ENCODE measurements around the gene CUEDC1.
A peak's percentile ranks its signal among the peaks of the same experiment; 100 is the strongest.

CUEDC1 gene

GRCh38 chr17:57957886-57958285, 2.7 kb upstream of the CUEDC1 start:
- DNase-seq (ENCODE audit: low read depth) = no peak

DNA sequence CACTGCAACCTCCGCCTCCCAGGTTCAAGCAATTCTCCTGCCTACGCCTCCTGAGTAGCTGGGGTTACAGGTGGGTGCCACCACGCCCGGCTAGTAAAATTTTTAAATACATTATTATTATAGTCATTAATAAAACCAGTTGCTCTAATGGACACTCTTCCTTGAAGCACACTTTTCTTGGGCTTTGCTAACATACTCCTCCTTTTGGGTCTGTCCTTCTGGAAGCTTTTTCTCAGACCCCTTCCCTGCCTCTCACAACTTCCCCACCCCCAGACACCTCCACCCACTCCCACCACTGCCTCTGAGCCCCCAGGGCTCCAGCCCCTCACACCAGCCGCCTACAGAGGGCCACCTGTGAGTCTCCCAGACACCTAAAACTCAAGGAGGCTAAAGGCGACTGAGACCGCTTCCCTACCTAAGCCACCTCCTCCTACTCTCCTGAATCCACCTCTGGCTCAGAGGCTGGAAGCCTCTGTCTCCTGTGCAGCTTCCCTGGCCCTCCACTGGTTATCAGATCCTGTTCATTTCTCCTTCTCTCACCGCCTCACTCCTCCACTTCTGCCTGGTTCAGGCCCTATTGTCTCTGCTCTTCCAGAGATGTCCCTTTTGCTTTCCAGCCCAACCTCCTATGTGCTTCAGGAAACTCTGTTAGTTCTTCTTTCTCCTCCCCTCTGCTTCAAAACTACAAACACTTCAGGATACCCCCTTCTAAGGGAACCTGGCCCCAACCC, 2.1 kb upstream of the CUEDC1 start:
- no peak for DNase-seq (ENCODE audit: low read depth)

GRCh38 chr17:57956291-57957119, 1.3 kb upstream of the CUEDC1 start:
- peak; percentile 23 for DNase-seq (ENCODE audit: low read depth)

- no peak for DNase-seq (ENCODE audit: low read depth)
Observed at GRCh38 chr17:57954397-57955182, 622 bp downstream of the CUEDC1 start.

DNA sequence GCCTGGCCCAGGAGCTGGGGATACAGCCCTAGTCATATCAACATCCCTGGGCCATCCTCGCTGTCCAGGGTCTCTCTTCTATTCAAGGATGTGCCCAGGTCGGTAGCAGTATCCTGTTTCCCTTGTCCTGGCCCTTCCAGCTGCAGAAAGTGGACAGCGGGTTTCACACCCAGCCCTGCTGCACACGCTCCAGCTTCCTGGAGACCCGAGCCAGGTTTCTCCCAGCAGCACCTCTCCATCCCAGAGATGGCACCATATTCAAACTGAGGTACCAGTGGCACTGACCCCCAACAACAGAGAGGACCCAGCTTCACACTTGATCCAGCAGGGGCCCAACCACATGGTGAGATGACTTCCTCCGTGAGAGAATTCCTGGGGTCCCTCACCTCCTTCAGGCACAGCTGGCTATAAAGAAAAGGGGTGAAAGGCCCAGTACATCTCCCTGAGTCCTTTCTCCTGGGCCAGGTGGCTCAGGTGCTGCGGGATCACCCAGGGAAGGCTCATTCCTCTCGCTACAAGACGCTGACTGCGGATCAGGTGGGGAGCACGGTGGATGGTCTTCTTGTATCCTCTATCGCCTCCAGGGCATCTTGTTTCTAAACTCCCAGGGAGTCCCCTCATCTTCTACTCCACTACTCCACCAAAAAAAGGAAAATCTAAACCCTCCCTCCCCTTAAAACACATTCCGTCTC, 1.4 kb downstream of the CUEDC1 start:
- no peak for DNase-seq (ENCODE audit: low read depth)

GRCh38 chr17:57953219-57953618, 2.0 kb downstream of the CUEDC1 start:
- no peak for DNase-seq (ENCODE audit: low read depth)

DNA sequence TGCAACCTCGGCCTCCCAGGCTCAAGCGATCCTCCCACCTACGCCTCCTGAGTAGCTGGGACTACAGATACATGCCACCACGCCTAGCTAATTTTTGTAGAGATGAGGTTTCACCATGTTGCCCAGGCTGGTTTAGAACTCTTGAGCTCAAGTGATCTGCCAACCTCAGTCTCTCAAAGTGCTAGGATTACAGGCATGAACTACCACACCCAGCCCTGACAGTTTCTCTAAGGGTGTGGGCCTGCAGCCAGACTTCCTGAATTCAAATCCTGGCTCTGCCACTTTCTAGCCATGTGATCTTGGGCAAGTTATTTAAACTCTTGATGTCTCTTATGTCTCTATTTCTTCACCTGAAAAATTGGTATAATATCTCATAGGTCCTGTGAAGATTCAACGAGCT, 5.6 kb downstream of the CUEDC1 start:
- DNase-seq (ENCODE audit: low read depth) = no peak

- no peak for DNase-seq (ENCODE audit: low read depth)
Observed at GRCh38 chr17:57948555-57949420, 6.4 kb downstream of the CUEDC1 start.

DNA sequence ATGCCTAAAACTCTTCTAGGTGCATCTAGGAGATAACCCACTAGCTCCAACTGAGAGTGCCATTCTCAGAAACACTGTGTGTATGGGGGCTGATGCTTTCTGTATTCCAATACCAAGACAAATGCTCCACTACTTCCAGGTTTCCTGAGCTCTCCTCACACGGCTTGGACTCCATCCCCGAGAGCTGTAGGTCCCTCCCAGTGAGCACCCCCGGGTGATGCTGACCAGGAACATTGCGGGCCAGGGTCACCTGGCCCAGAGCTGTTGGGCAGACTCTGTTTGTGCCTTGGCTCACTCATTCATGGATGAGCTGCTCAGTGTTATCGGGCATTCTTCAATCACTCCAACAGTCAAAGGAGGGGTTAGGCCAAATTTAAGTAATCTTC, 7.0 kb downstream of the CUEDC1 start:
- no peak for DNase-seq (ENCODE audit: low read depth)

DNA sequence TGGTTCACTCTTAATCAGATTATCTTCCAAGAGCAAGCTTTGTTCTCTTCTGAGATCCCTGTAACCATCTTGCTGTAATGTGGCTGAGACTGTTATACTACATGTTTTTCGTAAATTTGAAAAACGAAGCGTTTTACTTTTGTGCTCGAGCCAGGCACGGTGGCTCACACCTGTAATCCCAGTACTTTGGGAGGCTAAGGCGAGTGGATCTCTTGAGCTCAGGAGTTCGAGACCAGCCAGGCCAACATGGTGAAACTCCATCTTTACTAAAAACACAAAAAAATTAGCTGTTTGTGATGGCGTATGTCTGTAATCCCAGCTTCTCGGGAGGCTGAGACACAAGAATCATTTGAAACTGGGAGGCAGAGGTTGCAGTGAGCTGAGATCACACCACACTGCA, 7.8 kb downstream of the CUEDC1 start:
- no peak for DNase-seq (ENCODE audit: low read depth)

- DNase-seq (ENCODE audit: low read depth) = no peak
Observed at GRCh38 chr17:57946798-57947358, 8.3 kb downstream of the CUEDC1 start.

- DNase-seq (ENCODE audit: low read depth) = no peak
Observed at GRCh38 chr17:57945996-57946797, 9.0 kb downstream of the CUEDC1 start.

DNA sequence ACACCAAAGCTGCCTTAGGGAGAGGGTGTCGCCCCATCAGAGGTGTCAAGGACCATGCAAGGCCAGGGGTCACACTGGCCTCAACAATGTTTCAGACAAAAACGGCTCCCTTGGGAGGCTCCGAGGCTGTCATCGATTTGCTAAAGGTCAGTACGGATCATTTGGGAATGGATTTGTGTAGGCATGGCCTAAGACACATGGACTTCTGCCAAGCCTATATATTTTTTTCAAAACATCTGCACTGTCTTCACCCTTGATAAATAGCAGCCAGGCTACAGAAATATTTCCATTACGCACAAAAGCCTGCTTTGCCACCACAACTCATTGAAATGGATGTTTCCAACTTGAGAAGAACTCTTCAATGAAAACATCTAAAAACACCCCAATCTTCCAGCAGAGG, 10.3 kb downstream of the CUEDC1 start:
- no peak for DNase-seq (ENCODE audit: low read depth)

- no peak for DNase-seq (ENCODE audit: low read depth)
Observed at GRCh38 chr17:57943645-57944044, 11.6 kb downstream of the CUEDC1 start.

DNA sequence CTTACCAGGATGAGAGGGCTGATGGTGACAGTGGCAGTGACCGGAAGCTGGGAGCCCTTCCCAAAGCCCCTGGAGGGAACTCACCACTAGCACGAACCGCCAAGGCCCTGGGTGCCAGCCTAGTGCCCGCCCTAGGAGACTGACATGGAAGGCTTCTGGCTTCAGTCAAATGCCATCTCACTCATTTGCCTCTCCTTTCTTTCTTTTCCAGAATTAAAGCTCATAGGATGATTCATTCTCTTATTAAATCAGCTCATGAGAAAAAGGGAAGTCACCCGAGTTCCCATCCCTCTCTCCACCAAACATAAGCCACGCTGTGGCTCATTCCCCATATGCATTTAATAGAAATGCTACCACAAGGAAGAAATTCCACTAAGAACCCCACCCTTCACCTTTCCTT, 12.1 kb downstream of the CUEDC1 start:
- DNase-seq (ENCODE audit: low read depth) = no peak

DNA sequence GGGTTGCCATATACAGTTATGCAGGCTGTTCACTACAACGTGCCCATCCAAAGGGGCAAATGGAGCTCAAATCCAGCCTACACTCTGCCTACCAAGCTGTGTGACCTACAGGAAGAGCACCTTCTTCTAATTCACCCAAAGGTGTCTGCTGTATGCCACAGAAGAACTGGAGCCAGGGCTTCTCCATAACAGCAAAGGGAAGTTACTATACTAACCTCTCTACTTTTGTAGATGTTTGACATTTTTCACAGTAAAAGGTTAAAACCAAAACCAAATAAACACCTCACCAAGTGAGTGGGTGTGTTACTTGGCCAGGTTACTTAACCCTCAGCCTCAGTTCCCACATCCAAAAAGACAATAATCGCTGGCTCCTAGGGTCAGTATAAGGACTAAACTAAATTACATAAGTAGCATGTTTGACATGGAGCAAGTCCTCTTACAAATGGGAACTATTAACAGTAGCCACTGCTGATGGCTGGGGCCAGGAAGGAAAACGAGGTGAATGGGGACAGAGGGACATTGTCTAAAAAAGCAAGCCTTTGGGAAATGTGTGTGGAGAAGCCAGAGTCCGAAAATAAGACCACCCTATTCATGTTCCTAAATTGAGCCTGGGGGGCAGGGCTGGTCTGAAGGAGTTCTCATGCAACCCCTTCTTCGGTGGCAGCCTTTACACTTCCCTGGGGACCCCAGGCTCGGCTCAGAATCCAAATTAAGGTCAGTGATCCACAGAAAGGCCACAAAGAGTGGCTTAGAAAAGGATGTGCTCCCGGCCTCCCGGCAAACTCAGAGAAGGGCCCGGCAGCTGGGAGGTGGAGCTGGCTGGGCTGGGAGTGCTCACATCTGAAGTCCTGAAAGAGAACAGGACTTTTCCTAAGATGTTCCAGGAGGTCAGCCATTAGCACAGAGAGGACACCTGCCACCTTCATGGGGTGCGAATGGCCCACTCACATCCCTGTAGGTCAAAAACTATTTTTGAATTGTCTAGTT, 13.5 kb downstream of the CUEDC1 start:
- DNase-seq (ENCODE audit: low read depth) = no peak

DNA sequence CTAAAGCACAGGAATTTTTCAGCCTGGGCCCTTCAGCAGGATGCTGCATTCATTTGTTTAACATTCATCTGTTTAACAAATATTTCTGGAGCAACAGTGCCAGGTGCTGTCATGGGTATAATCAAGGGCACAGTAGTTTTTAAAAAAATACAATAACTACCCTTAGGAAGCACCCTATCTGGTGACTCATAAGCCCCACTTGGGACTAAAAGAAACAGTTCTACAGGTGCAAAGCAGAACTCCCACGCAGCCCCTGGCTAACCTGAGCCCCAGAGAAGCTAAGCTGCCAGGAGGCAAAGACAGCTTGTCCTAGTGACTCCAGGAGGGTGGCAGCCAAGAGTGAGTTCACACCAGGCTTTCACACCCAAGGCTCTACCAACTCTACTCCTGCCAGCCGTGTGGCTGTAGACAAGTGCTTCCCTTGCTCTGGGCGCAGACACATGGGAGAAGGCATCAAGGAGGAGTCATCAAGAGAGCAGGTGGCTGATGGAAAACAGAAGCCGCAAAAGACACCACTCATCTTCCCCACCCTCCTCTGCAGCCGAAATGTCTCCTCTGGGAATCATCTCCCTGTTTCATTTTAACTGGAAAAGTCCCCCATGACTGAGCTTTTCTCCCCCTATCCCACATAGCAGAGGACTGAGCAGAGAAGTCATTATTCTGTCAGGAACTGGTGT, 14.4 kb downstream of the CUEDC1 start:
- DNase-seq (ENCODE audit: low read depth) = no peak

- no peak for DNase-seq (ENCODE audit: low read depth)
Observed at GRCh38 chr17:57940231-57940630, 15.0 kb downstream of the CUEDC1 start.

All from stimulated activated CD8-positive, alpha-beta memory T cell treated with anti-CD3 and anti-CD28 coated beads, Interleukin-4, amount 100 ng/mL, for 24 hours (primary cell).